Occipital lobe (tissue), 2 donors: ENCODE data around the gene CTNNA3. TPM values are rescaled to one million over a fixed set of nuclear protein-coding genes. Genes with fewer than 3 reads are reported as not detected.

Source experiments
- DNase-seq: peaks from one replicate; lab custom pipeline; 2025; lab: John Stamatoyannopoulos, UW
- total RNA-seq: library from RNA; depleted of rRNA; stranded (reverse); fragments of >200 nt; gene quantifications from one replicate; pipeline ENCODE4 v1.2.3, GENCODE V29; 2014

CTNNA3 gene
- total RNA-seq, 1 donor from 2014 or later = 1.7 TPM

GRCh38 chr10:66151346-66151745 lies 1544.6 kb downstream of the CTNNA3 start:
- no peak for DNase-seq

- no peak for DNase-seq
Observed at GRCh38 chr10:66148312-66148711, 1547.7 kb downstream of the CTNNA3 start.

- DNase-seq = no peak
Observed at GRCh38 chr10:66144016-66144415, 1552.0 kb downstream of the CTNNA3 start.

GRCh38 chr10:66102756-66103155 lies 1593.2 kb downstream of the CTNNA3 start:
- no peak for DNase-seq

DNA sequence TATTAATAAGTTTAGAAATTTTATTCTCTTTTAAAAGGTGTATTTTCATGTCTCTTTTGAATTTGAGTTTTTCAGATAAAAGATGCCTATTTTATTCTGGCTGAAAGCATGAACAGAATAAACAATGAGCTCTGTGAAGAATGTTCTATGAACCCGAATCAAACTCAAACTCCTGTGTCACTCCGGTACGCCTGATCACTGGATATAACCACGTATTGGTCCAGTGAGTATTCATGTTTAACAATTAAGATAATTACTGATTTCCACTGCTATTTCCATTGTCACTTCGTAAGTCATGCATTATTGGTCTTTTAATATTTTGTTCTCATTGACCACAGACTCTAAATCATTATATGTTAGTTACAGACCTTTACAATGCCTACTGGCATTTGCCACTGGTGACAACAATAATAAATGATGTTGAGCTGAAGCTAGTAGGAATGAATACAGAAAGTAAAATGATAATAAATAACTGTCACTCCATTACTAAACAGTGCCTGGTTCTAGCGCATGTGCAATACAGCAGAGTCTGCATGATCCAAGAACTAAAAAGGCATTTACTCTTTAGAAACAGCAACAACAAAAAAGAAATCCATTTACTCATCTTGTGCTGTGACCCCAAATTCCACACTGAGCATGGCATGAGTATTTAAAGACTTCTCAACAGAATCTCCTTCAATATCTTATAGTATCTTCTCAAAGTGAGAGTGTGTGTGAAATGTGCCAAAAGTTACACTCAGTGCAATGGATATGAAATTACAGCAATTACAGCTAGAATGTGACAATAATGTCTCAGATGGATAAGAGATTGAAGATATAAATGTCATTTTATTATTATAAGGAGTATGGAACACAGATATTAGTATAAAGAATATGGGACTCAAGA lies 1597.2 kb downstream of the CTNNA3 start:
- DNase-seq = no peak

DNA sequence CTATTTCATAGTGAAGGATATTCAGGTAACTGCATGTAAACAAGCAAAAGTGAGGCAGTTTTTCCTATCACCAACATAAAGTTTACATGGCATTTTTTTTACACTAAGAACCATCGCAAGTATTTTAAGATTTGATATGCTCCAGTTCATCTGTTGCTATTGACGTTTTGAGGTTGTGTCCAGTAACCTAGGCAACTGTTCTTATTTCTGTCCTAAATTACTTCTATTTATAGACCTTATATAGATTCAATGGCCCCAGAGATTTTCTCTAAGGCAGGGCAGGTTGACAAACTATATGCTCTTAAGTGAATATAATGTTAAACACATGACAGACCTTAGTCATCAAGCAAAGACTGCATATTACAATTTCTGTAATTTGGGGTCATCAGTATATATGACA lies 1600.4 kb downstream of the CTNNA3 start:
- no peak for DNase-seq

GRCh38 chr10:66085906-66086305 lies 1610.1 kb downstream of the CTNNA3 start:
- no peak for DNase-seq

GRCh38 chr10:66071907-66072306 lies 1624.1 kb downstream of the CTNNA3 start:
- no peak for DNase-seq

DNA sequence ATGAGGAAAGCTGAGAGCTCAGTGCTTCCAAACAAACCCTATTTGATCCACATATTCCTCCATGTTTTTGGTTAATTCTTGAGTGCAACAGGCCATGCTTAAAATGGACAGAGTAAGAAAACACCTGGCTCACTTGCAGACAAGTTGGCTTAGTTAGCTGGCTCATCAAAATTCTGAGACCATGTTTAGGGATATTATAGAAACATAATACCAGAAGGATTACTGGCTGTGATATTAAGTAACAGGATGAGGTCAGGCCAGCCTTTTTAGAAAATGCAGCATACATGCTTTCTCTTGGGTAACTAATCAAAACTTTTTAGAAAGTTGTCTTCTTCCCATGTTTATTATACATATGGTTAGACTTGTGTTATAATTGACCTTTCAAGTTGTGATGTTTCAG lies 1637.4 kb downstream of the CTNNA3 start:
- DNase-seq = no peak

GRCh38 chr10:66049335-66049734 lies 1646.7 kb downstream of the CTNNA3 start:
- no peak for DNase-seq

DNA sequence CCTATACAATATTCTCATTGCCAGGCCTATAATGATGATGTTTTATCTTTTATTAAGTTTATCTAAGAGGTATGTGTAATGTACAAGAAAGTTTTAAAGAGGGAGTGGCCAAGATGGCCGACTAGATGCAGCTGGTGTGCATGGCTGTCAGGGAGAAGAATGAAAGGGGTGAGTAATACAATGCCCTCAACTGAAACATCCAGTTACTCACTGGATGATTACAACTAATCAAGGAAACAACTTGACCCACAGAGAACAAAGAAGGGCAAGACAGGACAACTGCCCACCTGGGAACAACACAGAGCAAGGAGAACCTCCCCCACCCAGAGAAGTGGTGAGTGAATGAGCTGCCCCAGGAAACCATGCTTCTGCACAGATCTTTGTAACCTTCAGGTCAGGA lies 1650.1 kb downstream of the CTNNA3 start:
- no peak for DNase-seq

DNA sequence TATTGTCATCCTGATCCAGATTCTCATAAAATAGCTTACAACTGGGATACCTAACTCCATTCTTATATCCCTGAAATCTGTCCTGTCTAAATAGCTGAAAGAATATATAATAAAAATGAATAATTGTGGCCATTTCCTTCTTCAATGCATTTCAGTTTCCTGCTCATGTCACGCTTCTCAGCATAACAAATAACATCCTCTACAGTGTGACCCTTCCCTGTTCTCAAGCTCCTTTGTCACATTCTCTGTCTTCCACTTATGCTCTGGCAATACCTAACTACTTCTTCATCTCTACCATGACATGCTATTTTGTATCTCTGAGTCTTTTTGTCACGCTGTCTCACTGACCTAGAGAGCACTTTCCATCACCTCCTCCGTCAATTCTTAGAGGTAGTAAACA lies 1654.2 kb downstream of the CTNNA3 start:
- DNase-seq = no peak

- no peak for DNase-seq
Observed at GRCh38 chr10:66038623-66039022, 1657.4 kb downstream of the CTNNA3 start.

GRCh38 chr10:66026321-66026720 lies 1669.7 kb downstream of the CTNNA3 start:
- no peak for DNase-seq

DNA sequence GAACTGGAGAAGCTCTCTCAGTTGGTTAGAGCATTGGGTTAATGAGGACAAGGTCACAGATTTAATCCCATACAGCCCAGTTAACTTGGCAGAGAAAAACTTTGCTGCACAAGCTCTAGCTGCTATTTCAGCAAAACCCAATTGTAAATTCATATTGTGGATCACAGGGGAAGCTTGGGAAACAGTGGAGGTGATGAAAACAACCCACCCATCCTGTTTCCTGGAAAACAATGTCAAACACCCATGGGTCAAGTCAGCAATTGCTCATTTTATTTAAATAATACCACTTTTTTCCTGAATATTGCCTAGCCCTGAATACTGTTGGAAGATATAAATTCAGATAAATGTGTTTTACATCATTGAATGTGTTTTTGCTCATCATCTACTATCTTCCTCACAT lies 1670.8 kb downstream of the CTNNA3 start:
- DNase-seq = no peak

DNA sequence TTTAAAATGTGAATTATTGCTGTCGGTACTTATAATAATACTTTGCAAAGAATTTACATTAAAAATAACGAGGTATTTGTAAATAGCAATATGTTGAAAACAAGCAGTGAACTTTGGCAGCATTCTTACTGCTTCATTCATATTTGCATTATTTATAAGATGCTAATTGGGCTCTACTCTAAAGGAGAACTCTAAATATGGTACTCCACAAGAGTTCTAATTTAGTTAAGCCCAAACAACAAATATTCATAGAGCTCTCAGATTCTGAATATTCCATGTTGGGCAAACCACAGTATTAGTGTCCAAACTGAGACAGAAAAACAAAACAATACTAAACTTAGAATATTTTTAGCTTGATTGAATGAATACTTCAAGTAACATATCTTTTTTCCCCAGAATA lies 1674.6 kb downstream of the CTNNA3 start:
- DNase-seq = no peak

DNA sequence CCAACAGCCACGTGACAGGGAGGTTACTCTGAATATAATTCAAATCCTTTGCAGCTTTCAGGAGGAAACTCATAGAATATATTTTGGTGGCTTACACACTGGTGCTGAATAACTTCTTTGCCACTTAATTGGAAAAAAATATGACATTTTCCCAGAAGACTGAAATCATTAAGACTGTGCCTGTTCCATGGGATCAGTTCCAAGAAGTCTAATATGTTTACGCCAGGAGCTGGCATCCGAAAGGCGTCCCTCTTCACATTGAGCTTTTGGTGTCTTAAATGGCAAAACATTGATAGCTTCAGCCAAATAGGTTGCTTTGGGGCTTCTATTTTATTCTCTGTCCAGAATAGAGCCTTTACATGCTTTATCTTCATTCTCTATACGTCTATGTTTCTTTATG lies 1687.8 kb downstream of the CTNNA3 start:
- DNase-seq = no peak

- DNase-seq = no peak
Observed at GRCh38 chr10:66006411-66006810, 1689.6 kb downstream of the CTNNA3 start.

- no peak for DNase-seq
Observed at GRCh38 chr10:65993451-65993850, 1702.5 kb downstream of the CTNNA3 start.

- DNase-seq = no peak
Observed at GRCh38 chr10:65968871-65969270, 1727.1 kb downstream of the CTNNA3 start.

GRCh38 chr10:65968437-65968836 lies 1727.6 kb downstream of the CTNNA3 start:
- no peak for DNase-seq

DNA sequence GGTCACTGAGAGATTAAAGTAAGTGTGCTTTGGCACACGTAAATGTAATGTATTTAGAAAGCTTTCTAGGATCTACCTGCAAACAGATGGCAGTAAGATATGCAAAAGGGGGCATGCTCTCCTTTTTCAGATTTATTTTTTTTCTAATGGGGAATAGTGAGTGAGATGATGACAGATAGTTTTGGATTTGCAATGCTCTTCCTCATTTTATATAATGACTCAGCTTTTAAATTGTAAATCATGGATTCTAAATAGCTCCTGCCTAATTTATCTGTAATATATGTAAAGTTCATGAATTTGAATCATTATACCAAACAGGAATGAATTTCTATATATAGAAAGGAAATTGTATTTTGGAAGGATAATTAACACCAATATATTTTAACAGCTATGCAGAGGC lies 1731.8 kb downstream of the CTNNA3 start:
- DNase-seq = no peak

GRCh38 chr10:65952086-65952485 lies 1743.9 kb downstream of the CTNNA3 start:
- DNase-seq = no peak

DNA sequence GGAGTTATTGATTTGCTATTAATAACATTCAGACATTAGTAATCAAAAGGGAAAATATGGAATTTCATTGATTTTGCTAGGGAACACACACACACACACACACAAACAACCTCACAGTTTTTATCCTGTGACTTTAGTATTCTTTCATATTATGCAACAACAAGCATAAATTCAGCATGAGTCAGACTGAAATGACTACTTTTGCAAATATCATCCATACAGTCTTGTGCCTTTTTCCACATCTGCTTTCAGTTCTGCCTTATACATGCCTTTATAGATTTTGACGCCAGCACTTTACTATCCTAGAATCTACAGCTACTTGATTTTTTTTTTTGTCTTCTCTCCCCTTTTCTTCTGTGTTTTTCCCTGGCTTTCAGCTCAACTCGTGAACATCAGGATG lies 1745.9 kb downstream of the CTNNA3 start:
- DNase-seq = no peak
